ENCODE data around the gene ZNF646.

ZNF646 gene

GRCh38 chr16:31055613-31056012, 18.6 kb upstream of the ZNF646 start:
- H3K4me3 ChIP-seq (ENCODE audit: low read depth, low read length), result no peak overlapping the region
- no peak for DNase-seq (ENCODE audit: low read depth)
- TF ChIP-seq CTCF (conservative IDR thresholded peaks at IDR 0.05; ENCODE audit: low read depth, low read length), result no peak

- TF ChIP-seq CTCF (conservative IDR thresholded peaks at IDR 0.05; ENCODE audit: low read depth, low read length), result no peak
- no peak for DNase-seq (ENCODE audit: low read depth)
Observed at GRCh38 chr16:31061126-31061812, 13.0 kb upstream of the ZNF646 start.

GRCh38 chr16:31061813-31062440, 12.3 kb upstream of the ZNF646 start:
- H3K4me3 ChIP-seq (ENCODE audit: low read depth, low read length), result no peak overlapping the region
- DNase-seq (ENCODE audit: low read depth), result no peak
- no peak for TF ChIP-seq CTCF (conservative IDR thresholded peaks at IDR 0.05; ENCODE audit: low read depth, low read length)

More at GRCh38 chr16:31061126-31061812, 13.0 kb upstream of the ZNF646 start:
- no peak overlapping the region for H3K4me3 ChIP-seq (ENCODE audit: low read depth, low read length)

GRCh38 chr16:31063495-31063842, 10.8 kb upstream of the ZNF646 start:
- no peak for DNase-seq (ENCODE audit: low read depth)
- H3K4me3 ChIP-seq (ENCODE audit: low read depth, low read length), result no peak overlapping the region
- no peak for TF ChIP-seq CTCF (conservative IDR thresholded peaks at IDR 0.05; ENCODE audit: low read depth, low read length)

GRCh38 chr16:31063843-31064611, 10.2 kb upstream of the ZNF646 start:
- DNase-seq (ENCODE audit: low read depth), result no peak
- no peak overlapping the region for H3K4me3 ChIP-seq (ENCODE audit: low read depth, low read length)
- no peak for TF ChIP-seq CTCF (conservative IDR thresholded peaks at IDR 0.05; ENCODE audit: low read depth, low read length)

GRCh38 chr16:31064882-31065461, 9.2 kb upstream of the ZNF646 start:
- H3K4me3 ChIP-seq (ENCODE audit: low read depth, low read length), result no peak overlapping the region
- no peak for TF ChIP-seq CTCF (conservative IDR thresholded peaks at IDR 0.05; ENCODE audit: low read depth, low read length)
- peak; percentile 95 for DNase-seq (ENCODE audit: low read depth)

All from choroid plexus epithelial cell (primary cell).